HCT116 (cell line): ENCODE results near the gene GPC5.

Experiments used
- CEBPB ChIP-seq: IDR thresholded peaks from 2 replicates; pipeline ENCODE4 v1.6.1; 2012; ENCODE audit warnings: low read depth
- EGR1 ChIP-seq: IDR thresholded peaks from 2 replicates; pipeline ENCODE4 v1.6.1; 2012; ENCODE audit warnings: low read depth
- EZH2 ChIP-seq: fragments of 200-600 bp; sonication (generic); IDR thresholded peaks from 2 replicates; pipeline ENCODE4 v1.6.1; 2017; ENCODE audit warnings: antibody characterized with exemption, mixed run types
- EZH2phosphoT487 ChIP-seq: fragments of 200-600 bp; IDR thresholded peaks from 2 replicates; pipeline ENCODE4 v1.6.1; 2018; ENCODE audit warnings: antibody characterized with exemption, borderline replicate concordance
- JUND ChIP-seq: IDR thresholded peaks from 2 replicates; pipeline ENCODE4 v1.6.1; 2012
- POLR2A ChIP-seq: IDR thresholded peaks from 2 replicates; pipeline ENCODE4 v1.7.0; 2011; ENCODE audit warnings: borderline replicate concordance; ENCODE audit not compliant: insufficient read depth, insufficient read length; ENCODE audit errors: extremely low read depth
- POLR2AphosphoS5 ChIP-seq: IDR thresholded peaks from 2 replicates; pipeline ENCODE4 v1.6.1; 2011; ENCODE audit warnings: mild to moderate bottlenecking, low read depth, low read length, moderate library complexity
- RAD21 ChIP-seq: IDR thresholded peaks from 2 replicates; pipeline ENCODE4 v1.6.1; 2012; ENCODE audit warnings: low read depth, mild to moderate bottlenecking
- SP1 ChIP-seq: IDR thresholded peaks from 2 replicates; pipeline ENCODE4 v1.6.1; 2012; ENCODE audit warnings: low read depth
- TCF7L2 ChIP-seq: IDR thresholded peaks from 2 replicates; pipeline ENCODE4 v1.7.0; 2011; ENCODE audit warnings: borderline replicate concordance, inconsistent platforms; ENCODE audit not compliant: insufficient read depth, insufficient read length; ENCODE audit errors: extremely low read depth
- ZNF274 ChIP-seq: fragments of 200-500 bp; sonication (Bioruptor generic); IDR thresholded peaks from 2 replicates; pipeline ENCODE4 v1.6.1; 2014; ENCODE audit warnings: mild to moderate bottlenecking, low read depth, low read length, inconsistent platforms
- TF ChIP-seq, protein P1 (sequence below), 3 experiments: fragments of 200-600 bp in 1 of 3; sonication (generic) in 1 of 3; IDR thresholded peaks in 2 of 3; conservative IDR thresholded peaks in 1 of 3; 2 replicates each; pipeline ENCODE4 v1.5.1; 2012 to 2017; ENCODE audit warnings: low read depth in 2 of 3, low read length in 2 of 3, antibody characterized with exemption in 1 of 3, borderline replicate concordance in 1 of 3, control low read depth in 1 of 3, mild to moderate bottlenecking in 1 of 3, mixed read lengths in 1 of 3, mixed run types in 1 of 3, moderate library complexity in 1 of 3; ENCODE audit not compliant: insufficient read depth in 1 of 3
- TF ChIP-seq, protein P2 (sequence below): IDR thresholded peaks from 2 replicates; pipeline ENCODE4 v1.6.1; 2012

DNA sequence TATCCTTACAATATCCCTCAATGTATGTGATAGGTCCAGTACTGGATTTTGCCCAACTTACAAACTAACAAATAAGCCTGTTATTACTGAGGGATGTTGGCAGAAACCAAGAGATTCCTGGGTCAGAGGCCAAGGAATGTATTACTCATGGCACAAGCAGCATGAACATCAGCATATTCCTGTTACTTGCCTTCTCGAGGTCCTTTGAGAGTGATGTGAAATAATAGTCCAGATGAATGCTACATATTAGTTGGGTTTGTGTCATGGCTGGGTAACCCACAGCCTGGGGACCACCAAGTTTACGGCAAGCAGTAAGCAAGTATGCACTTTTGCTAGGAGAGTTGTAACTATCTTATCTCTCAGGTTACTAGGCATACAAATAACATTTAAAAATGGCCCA lies 1443.7 kb downstream of the GPC5 start:
- TF ChIP-seq, protein P1, sequence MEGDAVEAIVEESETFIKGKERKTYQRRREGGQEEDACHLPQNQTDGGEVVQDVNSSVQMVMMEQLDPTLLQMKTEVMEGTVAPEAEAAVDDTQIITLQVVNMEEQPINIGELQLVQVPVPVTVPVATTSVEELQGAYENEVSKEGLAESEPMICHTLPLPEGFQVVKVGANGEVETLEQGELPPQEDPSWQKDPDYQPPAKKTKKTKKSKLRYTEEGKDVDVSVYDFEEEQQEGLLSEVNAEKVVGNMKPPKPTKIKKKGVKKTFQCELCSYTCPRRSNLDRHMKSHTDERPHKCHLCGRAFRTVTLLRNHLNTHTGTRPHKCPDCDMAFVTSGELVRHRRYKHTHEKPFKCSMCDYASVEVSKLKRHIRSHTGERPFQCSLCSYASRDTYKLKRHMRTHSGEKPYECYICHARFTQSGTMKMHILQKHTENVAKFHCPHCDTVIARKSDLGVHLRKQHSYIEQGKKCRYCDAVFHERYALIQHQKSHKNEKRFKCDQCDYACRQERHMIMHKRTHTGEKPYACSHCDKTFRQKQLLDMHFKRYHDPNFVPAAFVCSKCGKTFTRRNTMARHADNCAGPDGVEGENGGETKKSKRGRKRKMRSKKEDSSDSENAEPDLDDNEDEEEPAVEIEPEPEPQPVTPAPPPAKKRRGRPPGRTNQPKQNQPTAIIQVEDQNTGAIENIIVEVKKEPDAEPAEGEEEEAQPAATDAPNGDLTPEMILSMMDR (IDR thresholded peaks at IDR 0.05 in 2 of 3, conservative IDR thresholded peaks at IDR 0.05 in 1 of 3; ENCODE audit: borderline replicate concordance in 1 of 3, insufficient read depth in 1 of 3, low read depth in 2 of 3, low read length in 2 of 3): no peak
- TF ChIP-seq JUND (no peak), CEBPB (no peak), EZH2phosphoT487 (no peak), POLR2A (no peak), POLR2AphosphoS5 (no peak), EGR1 (no peak), ZNF274 (no peak), RAD21 (no peak), SP1 (no peak), EZH2 (no peak), TCF7L2 (no peak)
- TF ChIP-seq, protein P2, sequence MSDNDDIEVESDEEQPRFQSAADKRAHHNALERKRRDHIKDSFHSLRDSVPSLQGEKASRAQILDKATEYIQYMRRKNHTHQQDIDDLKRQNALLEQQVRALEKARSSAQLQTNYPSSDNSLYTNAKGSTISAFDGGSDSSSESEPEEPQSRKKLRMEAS: no peak
